Cardiac muscle cell (in vitro differentiated cells and primary cell): ENCODE results near the gene MIEF1. TPM values are rescaled to one million over a fixed set of nuclear protein-coding genes. Genes with fewer than 3 reads are reported as not detected.

Experiments
- DNase-seq, 2 donors: peaks; one replicate each; pipeline versions ENCODE4 v3.0.0 to v3.0.0-alpha.2; 2010 to 2017; ENCODE audit warnings: low read depth in 1 of 2, low spot score in 1 of 2
- H3K27ac ChIP-seq: fragments of 200-600 bp; sonication (generic); 2 replicates; pipeline ENCODE4 v1.5.1; 2016
- H3K27me3 ChIP-seq: fragments of 200-600 bp; sonication (generic); 2 replicates; pipeline ENCODE4 v1.6.0; 2016; ENCODE audit warnings: control low read depth
- H3K36me3 ChIP-seq: fragments of 200-600 bp; sonication (generic); 2 replicates; pipeline ENCODE4 v1.5.1; 2016; ENCODE audit warnings: control low read depth
- H3K4me1 ChIP-seq: fragments of 200-600 bp; sonication (generic); 2 replicates; pipeline ENCODE4 v1.8.1; 2017; ENCODE audit warnings: low read depth, mild to moderate bottlenecking, mixed run types
- H3K4me3 ChIP-seq: fragments of 200-600 bp; sonication (generic); 2 replicates; pipeline ENCODE4 v1.5.1; 2016; ENCODE audit warnings: mild to moderate bottlenecking
- H3K9me3 ChIP-seq: fragments of 200-600 bp; sonication (generic); 2 replicates; pipeline ENCODE4 v1.5.1; 2017; ENCODE audit warnings: low read depth, mild to moderate bottlenecking, control low read depth
- polyA plus RNA-seq: library from polyadenylated mRNA; unstranded; fragments of >200 nt; fragmentation: Nextera tagmentation; extraction: Ambion mirVana; gene quantifications from 2 replicates; pipeline ENCODE4 v1.2.1, GENCODE V29; 2016
- total RNA-seq: library from RNA; depleted of rRNA; stranded (reverse); fragments of >200 nt; gene quantifications from 2 replicates; pipeline ENCODE4 v1.2.3, GENCODE V29; 2016
- TF ChIP-seq, protein P1 (sequence below): IDR thresholded peaks from 2 replicates; pipeline ENCODE4 v1.5.1; 2012; ENCODE audit warnings: low read depth, mild to moderate bottlenecking, low read length

Gene MIEF1
- total and polyA plus RNA-seq, 2 experiments from 2014 or later, result 29.1 to 31.2 TPM

DNA sequence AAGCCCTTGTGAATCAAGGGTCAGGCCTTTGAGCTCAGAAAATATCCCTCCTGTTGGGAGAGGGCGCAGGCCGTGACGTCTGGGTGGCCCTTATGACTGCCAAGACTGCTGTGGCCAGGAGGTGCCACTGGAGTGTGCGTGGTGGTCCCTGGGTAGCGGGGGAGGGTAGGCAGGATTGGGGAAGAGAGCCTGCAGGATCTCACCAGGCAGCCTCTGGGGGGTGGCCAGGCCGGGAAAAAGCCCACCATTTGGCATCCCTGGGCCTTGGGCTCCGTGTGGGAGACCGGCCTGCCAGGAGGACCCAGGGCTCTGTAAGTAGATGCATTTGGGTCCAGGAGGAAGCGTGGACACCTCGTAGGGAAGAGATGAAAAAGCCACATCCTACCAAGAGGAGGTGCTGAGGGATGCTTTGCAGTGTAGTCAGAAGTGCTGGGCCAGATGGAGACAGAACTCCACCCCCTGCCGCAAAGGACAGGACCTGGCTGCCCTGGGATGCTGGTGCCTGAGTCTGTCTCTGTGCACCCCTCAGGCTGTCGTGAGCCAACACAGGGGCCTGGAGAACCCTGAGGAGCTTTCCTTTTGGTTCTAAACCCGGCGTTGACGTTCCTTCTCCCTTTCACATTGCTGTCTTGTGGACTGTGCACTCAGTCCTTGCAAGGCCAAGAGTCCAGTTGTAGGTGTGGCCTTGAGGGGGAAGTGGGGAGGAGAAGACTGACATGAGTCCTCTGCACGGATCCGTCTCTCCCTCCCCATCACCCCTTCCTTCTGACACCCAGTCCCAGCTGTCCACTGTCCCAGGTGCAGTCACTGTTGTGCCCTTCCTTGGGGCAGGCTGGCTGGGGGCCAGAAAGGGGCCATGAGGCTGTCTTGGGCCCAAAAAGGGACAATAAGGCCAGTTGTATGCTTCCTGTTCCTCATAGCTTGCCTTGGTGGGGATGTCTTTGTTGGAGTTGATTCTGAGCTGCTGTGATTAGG lies 12.7 kb upstream of the MIEF1 start:
- no peak for DNase-seq
- Histone ChIP-seq H3K36me3 (peaks cover 5% of the 10 kb centered on the region), H3K4me3 (no peak overlapping the region), H3K27ac (no peak overlapping the region), H3K27me3 (no peaks in the 10 kb centered on the region), H3K4me1 (no peaks in the 10 kb centered on the region), H3K9me3 (no peaks in the 10 kb centered on the region)
- TF ChIP-seq, protein P1, sequence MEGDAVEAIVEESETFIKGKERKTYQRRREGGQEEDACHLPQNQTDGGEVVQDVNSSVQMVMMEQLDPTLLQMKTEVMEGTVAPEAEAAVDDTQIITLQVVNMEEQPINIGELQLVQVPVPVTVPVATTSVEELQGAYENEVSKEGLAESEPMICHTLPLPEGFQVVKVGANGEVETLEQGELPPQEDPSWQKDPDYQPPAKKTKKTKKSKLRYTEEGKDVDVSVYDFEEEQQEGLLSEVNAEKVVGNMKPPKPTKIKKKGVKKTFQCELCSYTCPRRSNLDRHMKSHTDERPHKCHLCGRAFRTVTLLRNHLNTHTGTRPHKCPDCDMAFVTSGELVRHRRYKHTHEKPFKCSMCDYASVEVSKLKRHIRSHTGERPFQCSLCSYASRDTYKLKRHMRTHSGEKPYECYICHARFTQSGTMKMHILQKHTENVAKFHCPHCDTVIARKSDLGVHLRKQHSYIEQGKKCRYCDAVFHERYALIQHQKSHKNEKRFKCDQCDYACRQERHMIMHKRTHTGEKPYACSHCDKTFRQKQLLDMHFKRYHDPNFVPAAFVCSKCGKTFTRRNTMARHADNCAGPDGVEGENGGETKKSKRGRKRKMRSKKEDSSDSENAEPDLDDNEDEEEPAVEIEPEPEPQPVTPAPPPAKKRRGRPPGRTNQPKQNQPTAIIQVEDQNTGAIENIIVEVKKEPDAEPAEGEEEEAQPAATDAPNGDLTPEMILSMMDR, result no peak

DNA sequence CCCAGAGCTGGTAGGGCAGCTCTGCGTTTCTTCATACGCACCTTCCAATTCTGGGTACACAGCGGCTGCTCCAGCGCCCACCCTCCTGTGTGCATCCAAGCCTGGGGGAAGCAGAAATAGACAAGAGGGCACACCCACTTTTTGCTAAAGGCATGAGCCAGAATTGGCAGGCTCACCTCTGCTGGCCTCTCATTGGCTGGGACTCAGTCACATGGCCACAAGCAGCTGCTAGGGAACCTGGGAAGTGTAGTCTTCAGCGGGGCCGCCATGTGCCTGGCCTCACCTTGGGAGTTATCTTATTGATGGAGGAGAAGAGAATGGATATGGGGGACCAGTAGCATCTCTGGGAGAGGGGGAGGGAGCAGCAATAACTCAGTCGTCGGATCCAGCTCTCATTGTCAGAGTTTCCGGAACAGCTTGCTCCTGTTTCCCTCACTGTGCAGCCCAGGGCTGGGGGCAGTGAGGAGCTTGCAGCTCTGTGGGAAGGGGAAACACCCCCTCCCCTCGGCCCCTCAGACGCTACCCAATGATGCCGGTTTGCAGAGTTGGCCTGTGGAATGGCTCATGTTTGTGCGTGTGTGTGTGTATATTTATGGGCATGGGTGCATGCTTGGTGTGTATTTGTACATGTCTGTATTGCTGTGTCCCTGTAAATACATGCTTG lies 11.8 kb upstream of the MIEF1 start:
- TF ChIP-seq, protein P1, result no peak
- DNase-seq, result peak; percentile 64 to 79

DNA sequence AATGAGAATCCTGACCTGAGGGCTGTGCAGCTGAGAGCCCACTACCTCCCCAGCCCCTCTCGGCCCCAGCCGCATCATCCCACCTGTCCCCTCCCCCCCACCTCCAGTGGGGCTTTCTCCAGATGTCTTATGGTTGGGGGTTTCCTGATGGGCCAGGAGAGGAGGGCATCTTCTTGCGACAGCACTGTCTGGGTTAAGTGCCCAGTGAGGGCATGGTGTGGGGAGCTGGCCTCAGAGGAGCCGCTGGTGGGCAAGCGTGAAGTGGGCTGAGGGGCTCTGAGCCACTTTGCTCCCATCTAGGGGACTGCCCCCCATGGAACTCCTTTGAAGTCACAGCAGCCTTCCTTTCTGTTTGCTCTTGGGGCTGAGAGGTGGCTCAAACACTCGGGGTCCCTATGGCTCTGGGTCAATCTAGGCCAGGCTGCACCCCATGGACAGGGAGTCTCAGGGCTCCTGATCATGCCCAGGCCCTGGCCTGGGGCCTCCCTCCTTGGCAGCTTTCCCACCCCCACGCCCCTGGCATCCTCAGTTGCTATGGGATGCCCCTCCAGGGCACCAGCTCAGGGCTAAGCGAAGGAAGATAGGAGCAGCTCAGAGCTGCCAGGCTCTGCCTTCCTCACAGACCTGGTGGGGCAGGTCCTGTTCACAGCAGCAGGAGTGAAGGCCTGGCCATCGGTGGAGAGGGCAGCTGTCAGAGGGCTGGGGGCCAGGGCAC lies 11.0 kb upstream of the MIEF1 start:
- no peak overlapping the region for H3K27ac ChIP-seq
- H3K9me3 ChIP-seq, result no peaks in the 10 kb centered on the region
- no peak for DNase-seq
- no peak overlapping the region for H3K4me3 ChIP-seq
- TF ChIP-seq, protein P1, result no peak
- H3K27me3 ChIP-seq, result no peaks in the 10 kb centered on the region
- H3K4me1 ChIP-seq, result no peaks in the 10 kb centered on the region
- peaks cover 5% of the 10 kb centered on the region for H3K36me3 ChIP-seq

More for the DNA sequence above, 11.8 kb upstream of the MIEF1 start:
- H3K27ac ChIP-seq, result no peak overlapping the region
- peaks cover 5% of the 10 kb centered on the region for H3K36me3 ChIP-seq
- H3K27me3 ChIP-seq, result no peaks in the 10 kb centered on the region
- H3K9me3 ChIP-seq, result no peaks in the 10 kb centered on the region
- no peak overlapping the region for H3K4me3 ChIP-seq
- H3K4me1 ChIP-seq, result no peaks in the 10 kb centered on the region

DNA sequence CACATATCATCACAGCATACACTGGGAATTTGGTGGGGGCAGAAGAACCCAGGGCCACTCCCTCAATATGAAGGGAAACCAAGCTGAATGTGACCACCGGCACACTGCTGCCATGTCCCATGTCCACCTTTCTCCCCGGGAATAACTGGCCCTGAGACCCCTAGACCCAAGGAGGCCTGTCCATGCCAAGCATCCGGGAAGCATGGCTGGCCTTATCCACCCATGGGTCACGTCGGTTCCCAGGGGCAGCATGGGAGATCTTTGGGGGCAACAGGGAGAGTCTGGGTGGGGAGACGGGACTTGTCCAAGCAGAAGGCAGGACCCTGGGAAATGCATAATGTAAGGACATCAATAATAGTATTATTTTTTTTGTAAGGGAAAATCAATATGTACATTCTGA lies 10.4 kb upstream of the MIEF1 start:
- H3K27ac ChIP-seq, result no peak overlapping the region
- no peak overlapping the region for H3K4me3 ChIP-seq
- H3K9me3 ChIP-seq, result no peaks in the 10 kb centered on the region
- peaks cover 5% of the 10 kb centered on the region for H3K36me3 ChIP-seq
- H3K27me3 ChIP-seq, result no peaks in the 10 kb centered on the region
- no peak for DNase-seq
- TF ChIP-seq, protein P1, result no peak
- H3K4me1 ChIP-seq, result no peaks in the 10 kb centered on the region

DNA sequence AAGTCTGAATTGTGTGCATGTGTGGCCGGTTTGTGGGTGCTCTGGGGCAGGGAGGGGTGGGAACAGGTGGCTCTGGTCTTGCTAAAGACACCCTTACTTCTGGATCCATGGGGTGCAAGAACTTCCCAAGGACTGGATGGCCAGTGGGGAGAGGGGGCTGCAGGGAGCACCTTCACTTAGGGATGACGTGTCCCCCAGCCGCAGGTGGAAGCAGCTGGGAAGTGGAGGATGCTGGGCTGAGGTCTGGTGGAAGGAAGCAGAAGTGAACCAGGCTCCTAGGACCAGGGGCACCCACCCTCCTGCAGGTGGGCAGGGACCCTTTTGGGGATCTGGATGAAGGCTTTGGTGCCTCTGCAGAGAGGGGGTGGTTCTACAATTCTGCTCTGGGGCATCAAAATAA lies 9.9 kb upstream of the MIEF1 start:
- TF ChIP-seq, protein P1, result no peak
- no peaks in the 10 kb centered on the region for H3K4me1 ChIP-seq
- no peaks in the 10 kb centered on the region for H3K9me3 ChIP-seq
- H3K4me3 ChIP-seq, result no peak overlapping the region
- peaks cover 5% of the 10 kb centered on the region for H3K36me3 ChIP-seq
- DNase-seq, result no peak
- H3K27ac ChIP-seq, result no peak overlapping the region
- H3K27me3 ChIP-seq, result no peaks in the 10 kb centered on the region
